ENCODE results near the gene PCDHB8.
"Not testable (repeated sequence)": the region's sequence is repeated elsewhere in the genome, so short reads cannot be mapped to it uniquely, and the experiment has no call there.

Gene PCDHB8

DNA sequence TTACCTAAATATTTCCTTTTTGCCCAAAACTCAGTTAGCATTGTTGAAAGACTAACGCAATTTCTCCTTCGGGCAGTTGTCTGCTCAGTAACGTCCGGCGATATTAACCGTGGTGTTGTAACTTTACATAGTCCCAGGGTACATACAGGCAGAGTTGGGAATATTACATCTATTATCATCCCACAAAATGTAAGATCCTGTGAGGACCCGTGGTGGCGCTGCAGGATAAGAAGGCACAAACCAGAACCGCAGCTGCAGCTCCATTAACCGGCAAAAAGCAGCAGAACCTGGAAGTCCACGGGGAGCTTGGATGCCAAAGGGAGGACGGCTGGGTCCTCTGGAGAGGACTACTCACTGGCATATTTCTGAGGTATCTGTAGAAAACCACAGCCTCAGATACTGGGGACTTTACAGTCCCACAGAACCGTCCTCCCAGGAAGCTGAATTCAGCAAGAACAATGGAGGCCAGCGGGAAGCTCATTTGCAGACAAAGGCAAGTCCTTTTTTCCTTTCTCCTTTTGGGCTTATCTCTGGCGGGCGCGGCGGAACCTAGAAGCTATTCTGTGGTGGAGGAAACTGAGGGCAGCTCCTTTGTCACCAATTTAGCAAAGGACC is at the start of gene PCDHB8:
Gene PCDHB8, plus strand, starts transcription at position 214 of the 615 bp plus-strand sequence. Its CDS starts 245 bp downstream, at position 459.
- not testable (repeated sequence) for DNase-seq

DNA sequence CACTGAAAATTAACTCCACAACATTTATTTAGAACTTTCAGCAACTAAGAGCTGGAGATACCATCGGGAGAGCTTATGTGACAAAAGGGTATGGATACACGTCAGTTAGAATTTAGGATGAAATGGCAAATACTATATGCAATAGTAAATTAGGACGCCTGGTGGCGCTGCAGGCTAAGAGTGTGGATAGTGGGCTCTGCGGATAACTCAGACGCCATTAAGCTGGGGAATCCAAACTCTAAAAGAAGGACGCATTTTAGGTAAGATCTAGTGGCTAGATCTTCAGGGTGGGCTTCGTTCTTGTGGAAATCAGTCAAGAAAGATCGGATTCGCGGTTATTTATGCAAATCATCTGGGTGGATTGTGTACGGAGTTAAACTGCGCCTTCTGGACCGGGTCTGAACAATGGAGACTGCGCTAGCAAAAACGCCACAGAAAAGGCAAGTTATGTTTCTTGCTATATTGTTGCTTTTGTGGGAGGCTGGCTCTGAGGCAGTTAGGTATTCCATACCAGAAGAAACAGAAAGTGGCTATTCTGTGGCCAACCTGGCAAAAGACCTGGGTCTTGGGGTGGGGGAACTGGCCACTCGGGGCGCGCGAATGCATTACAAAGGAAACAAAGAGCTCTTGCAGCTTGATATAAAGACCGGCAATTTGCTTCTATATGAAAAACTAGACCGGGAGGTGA is 42.4 kb upstream of the PCDHB8 start, which contains the start of gene PCDHB5:
Gene PCDHB5, plus strand, starts transcription at position 177 of the 688 bp plus-strand sequence. Its CDS starts 229 bp downstream, at position 406.
- peak; percentile 67 for DNase-seq

DNA sequence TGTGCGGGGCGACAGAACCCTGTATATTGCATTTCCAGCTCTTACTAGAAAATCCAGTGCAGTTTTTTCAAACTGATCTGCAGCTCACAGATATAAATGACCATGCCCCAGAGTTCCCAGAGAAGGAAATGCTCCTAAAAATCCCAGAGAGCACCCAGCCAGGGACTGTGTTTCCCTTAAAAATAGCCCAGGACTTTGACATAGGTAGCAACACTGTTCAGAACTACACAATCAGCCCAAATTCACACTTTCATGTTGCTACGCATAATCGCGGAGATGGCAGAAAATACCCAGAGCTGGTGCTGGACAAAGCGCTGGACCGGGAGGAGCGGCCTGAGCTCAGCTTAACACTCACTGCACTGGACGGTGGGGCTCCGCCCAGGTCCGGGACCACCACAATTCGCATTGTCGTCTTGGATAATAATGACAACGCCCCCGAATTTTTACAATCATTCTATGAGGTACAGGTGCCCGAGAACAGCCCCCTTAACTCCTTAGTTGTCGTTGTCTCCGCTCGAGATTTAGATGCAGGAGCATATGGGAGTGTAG is 41.8 kb upstream of the PCDHB8 start:
- no peak for DNase-seq

DNA sequence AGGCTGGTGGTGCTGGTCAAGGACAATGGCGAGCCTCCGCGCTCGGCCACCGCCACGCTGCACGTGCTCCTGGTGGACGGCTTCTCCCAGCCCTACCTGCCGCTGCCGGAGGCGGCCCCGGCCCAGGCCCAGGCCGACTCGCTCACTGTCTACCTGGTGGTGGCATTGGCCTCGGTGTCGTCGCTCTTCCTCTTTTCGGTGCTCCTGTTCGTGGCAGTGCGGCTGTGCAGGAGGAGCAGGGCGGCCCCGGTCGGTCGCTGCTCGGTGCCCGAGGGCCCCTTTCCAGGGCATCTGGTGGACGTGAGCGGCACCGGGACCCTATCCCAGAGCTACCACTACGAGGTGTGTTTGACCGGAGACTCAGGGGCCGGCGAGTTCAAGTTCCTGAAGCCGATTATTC is 40.2 kb upstream of the PCDHB8 start:
- DNase-seq, result not testable (repeated sequence)

DNA sequence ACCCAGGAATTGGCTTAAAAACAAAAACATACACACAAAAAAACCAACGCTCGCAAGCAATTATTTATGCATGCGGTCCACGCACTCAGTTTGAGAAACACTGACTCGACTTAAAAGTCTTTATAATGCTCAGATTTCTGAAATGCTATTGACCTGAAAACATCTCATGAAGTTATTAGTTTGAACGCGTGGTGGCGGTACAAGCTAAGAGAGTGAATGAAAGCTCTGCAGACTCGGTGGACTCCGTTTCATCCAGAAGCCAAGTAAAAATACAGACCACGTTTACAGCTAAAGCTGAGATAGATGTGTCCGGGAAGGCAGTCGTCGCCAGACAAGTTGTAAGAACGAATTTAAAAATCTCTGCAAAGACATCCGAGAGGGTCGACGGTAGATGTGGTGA is 27.8 kb upstream of the PCDHB8 start, which contains the start of gene PCDHB6:
Gene PCDHB6, plus strand, starts transcription at position 246 of the 400 bp plus-strand sequence. CDS start 201 bp downstream, outside the sequence.
- no peak for DNase-seq

DNA sequence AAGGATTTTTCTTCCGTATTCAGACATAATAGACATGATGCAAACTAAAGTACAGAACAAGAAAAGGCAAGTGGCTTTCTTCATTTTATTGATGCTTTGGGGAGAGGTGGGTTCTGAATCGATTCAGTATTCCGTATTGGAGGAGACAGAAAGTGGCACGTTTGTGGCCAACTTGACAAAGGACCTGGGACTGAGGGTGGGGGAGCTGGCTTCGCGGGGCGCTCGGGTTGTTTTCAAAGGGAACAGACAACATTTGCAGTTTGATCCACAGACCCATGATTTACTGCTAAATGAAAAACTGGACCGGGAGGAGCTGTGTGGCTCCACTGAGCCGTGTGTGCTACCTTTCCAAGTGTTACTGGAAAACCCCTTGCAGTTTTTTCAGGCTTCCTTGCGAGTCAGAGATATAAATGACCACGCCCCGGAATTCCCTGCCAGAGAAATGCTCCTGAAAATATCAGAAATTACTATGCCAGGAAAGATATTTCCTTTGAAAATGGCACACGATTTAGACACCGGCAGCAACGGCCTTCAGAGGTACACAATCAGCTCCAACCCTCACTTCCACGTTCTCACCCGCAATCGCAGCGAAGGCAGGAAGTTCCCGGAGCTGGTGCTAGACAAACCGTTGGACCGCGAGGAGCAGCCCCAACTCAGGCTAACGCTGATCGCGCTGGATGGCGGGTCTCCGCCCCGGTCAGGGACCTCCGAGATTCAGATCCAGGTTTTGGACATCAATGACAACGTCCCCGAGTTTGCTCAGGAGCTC is 27.2 kb upstream of the PCDHB8 start:
- DNase-seq, result no peak

DNA sequence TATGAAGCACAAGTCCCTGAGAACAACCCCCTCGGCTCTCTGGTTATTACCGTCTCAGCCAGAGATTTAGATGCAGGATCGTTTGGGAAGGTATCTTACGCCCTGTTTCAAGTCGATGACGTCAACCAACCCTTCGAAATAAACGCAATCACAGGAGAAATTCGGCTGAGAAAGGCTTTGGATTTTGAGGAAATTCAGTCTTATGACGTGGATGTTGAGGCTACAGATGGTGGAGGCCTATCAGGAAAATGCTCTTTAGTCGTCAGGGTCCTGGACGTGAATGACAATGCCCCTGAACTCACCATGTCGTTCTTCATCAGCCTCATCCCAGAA is 26.6 kb upstream of the PCDHB8 start:
- DNase-seq, result no peak

DNA sequence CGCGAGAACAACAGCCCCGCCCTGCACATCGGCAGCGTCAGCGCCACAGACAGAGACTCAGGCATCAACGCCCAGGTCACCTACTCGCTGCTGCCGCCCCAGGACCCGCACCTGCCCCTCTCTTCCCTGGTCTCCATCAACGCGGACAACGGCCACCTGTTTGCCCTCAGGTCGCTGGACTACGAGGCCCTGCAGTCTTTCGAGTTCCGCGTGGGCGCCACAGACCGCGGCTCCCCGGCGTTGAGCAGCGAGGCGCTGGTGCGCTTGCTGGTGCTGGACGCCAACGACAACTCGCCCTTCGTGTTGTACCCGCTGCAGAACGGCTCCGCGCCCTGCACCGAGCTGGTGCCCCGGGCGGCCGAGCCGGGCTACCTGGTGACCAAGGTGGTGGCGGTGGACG is 26.0 kb upstream of the PCDHB8 start:
- DNase-seq, result not testable (repeated sequence)

DNA sequence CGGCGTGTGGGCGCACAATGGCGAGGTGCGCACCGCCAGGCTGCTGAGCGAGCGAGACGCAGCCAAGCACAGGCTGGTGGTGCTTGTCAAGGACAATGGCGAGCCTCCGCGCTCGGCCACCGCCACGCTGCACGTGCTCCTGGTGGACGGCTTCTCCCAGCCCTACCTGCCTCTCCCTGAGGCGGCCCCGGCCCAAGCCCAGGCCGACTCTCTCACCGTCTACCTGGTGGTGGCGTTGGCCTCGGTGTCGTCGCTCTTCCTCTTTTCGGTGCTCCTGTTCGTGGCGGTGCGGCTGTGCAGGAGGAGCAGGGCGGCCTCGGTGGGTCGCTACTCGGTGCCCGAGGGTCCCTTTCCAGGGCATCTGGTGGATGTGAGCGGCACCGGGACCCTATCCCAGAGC is 25.5 kb upstream of the PCDHB8 start:
- DNase-seq, result not testable (repeated sequence)

DNA sequence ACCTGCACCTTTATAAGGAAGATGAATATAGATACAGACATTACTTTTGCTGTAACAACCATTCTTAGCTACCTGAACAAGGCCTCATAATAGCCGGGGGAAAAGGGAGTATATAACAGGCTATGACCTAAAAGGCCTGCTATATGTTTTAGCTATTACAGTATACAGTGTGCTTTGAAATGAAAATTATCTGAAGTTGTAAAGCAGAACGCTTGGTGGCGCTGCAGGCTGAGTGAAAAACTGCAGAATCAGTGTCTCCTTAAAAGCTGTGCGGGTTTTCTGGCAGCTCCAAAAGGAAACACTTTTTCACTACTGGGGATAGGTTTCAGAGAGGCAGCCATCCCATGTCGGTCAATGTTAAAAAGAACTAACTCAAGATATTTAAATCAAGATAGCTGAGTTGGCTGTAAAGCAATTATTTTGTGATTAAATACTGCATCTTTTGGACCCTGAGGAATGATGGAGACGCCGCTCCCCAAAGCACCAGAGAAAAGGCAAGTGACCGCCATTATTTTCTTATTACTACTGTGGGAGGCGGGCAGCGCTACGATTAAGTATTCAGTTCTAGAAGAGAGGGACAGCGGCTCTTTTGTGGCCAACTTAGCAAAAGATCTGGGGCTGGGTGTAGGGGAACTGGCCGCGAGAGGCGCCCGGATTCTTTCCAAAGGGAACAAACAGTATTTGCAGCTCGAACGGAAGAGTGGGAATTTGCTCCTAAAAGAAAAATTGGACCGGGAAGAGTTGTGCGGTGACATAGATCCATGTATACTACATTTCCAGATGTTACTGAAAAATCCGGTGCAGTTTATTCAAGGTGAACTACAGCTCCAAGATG is 21.8 kb upstream of the PCDHB8 start:
- no peak for DNase-seq

DNA sequence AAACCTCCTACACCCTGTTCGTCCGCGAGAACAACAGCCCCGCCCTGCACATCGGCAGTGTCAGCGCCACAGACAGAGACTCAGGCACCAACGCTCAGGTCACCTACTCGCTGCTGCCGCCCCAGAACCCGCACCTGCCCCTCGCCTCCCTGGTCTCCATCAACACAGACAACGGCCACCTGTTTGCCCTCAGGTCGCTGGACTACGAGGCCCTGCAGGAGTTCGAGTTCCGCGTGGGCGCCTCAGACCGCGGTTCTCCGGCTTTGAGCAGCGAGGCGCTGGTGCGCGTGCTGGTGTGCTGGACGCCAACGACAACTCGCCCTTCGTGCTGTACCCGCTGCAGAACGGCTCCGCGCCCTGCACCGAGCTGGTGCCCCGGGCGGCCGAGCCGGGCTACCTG is 20.2 kb upstream of the PCDHB8 start:
- not testable (repeated sequence) for DNase-seq

DNA sequence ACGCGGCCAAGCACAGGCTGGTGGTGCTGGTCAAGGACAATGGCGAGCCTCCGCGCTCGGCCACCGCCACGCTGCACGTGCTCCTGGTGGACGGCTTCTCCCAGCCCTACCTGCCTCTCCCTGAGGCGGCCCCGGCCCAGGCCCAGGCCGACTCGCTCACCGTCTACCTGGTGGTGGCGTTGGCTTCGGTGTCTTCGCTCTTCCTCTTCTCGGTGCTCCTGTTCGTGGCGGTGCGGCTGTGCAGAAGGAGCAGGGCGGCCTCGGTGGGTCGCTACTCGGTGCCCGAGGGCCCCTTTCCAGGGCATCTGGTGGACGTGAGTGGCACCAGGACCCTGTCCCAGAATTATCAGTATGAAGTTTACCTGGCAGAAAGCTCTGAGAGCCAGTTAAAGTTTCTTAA is 19.7 kb upstream of the PCDHB8 start:
- not testable (repeated sequence) for DNase-seq

DNA sequence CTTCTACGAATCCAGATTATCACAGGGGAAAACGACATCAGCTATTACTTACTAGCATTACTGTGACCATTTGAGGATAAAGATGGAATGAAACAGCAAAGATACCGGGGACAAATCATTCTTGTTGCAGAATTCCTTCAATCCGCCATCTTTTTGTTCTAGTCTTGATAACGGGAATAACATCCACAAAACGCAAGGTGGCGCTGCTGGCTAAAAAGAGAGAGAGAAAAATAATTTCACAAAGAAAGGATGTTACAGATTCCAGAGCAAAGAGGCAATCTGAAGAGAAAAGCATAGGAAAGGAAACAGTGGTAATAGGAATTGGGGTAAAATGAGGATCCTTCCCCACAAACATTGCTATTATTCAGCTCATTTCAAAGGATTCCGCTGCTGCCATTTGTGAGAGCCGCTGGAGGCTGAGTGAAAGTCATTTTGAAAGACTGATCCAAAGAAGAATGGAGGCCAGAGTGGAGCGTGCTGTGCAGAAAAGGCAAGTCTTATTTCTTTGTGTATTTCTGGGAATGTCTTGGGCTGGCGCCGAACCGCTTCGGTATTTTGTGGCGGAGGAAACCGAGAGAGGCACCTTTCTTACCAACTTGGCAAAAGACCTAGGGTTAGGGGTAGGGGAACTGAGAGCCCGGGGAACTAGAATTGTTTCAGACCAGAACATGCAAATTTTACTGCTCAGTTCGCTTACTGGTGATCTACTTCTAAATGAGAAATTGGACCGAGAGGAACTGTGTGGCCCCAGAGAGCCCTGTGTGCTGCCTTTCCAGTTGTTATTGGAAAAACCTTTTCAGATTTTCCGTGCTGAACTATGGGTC is 5.0 kb upstream of the PCDHB8 start, which contains the start of gene PCDHB7:
Gene PCDHB7, plus strand, starts transcription at position 264 of the 824 bp plus-strand sequence. Its CDS starts 192 bp downstream, at position 456.
- no peak for DNase-seq

DNA sequence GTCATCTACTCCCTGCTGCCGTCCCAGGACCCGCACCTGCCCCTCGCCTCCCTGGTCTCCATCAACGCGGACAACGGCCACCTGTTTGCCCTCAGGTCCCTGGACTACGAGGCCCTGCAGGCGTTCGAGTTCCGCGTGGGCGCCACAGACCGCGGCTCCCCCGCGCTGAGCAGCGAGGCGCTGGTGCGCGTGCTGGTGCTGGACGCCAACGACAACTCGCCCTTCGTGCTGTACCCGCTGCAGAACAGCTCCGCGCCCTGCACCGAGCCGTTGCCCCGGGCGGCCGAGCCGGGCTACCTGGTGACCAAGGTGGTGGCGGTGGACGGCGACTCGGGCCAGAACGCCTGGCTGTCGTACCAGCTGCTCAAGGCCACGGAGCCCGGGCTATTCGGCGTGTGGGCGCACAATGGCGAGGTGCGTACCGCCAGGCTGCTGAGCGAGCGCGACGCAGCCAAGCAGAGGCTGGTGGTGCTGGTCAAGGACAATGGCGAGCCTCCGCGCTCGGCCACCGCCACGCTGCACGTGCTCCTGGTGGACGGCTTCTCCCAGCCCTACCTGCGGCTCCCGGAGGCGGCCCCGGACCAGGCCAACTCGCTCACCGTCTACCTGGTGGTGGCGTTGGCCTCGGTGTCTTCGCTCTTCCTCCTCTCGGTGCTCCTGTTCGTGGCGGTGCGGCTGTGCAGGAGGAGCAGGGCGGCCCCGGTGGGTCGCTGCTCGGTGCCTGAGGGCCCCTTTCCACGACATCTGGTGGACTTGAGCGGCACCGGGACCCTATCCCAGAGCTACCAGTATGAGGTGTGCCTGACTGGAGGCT is 3.1 kb upstream of the PCDHB8 start:
- not testable (repeated sequence) for DNase-seq

DNA sequence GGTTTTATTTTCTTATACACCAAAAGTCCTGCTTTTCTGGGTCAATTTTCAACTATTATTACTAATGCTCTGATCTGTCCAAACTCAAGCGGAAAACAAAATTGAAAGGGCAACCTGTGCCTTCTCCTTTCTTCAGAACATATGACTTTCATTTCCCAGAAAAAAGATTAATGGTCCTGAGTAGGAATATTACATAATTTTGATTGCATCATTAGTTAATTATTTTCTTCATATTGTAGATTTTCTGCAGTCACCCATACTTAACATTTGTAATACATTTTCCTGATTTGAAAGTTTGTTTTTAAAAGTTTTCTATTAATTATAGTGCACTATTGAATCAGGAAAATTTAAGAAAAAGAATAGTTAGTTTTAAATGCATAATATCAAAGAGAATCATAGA is 1.7 kb upstream of the PCDHB8 start:
- DNase-seq, result no peak

DNA sequence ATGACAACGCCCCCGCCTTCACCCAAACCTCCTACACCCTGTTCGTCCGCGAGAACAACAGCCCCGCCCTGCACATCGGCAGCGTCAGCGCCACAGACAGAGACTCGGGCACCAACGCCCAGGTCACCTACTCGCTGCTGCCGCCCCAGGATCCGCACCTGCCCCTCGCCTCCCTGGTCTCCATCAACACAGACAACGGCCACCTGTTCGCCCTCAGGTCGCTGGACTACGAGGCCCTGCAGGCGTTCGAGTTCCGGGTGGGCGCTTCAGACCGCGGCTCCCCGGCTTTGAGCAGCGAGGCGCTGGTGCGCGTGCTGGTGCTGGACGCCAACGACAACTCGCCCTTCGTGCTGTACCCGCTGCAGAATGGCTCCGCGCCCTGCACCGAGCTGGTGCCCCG is 1.8 kb downstream of the PCDHB8 start:
- not testable (repeated sequence) for DNase-seq

DNA sequence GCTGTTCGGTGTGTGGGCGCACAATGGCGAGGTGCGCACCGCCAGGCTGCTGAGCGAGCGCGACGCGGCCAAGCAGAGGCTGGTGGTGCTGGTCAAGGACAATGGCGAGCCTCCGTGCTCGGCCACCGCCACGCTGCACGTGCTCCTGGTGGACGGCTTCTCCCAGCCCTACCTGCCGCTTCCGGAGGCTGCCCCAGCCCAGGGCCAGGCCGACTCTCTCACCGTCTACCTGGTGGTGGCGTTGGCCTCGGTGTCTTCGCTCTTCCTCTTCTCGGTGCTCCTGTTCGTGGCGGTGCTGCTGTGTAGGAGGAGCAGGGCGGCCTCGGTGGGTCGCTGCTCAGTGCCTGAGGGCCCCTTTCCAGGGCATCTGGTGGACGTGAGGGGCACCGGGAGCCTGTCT is 2.3 kb downstream of the PCDHB8 start:
- DNase-seq, result not testable (repeated sequence)

DNA sequence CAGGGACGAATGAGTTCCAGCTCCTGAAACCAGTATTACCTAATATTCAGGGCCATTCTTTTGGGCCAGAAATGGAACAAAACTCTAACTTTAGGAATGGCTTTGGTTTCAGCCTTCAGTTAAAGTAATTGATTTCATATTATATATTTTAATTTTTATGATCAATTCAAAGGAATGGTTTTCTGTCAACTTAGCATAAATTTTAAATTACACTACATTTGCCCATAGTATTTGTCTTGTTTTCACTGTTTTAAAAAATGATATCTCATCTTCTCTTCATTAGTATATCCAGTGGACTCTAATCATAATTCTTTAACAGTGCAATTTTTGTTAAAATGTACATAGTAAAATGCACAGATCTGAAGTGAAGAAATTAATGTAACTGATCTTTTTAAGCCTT is 2.7 kb downstream of the PCDHB8 start:
- no peak for DNase-seq

DNA sequence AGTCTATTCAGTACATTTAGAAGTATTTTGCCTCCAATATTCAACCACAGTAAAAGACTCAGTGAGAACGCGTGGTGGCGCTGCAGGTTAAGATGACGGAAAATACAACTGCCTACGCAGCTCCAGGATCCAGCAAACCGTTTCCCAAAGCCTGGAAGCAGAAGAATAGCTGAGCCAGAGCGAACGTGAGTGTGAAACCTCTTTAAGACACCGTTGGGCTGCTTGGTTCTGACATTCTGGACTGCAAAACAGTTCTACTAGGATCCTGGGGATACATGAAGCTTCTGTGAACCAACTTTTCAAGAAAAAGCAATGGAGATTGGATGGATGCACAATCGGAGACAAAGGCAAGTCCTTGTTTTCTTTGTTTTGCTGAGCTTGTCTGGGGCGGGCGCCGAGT is 4.7 kb downstream of the PCDHB8 start, which contains the start of gene PCDHB16:
Gene PCDHB16, plus strand, starts transcription at position 140 of the 400 bp plus-strand sequence. Its CDS starts 173 bp downstream, at position 313.
- DNase-seq, result no peak
